ENCODE data around the gene GHITM.
A peak's percentile ranks its signal among the peaks of the same experiment; 100 is the strongest.
"Not testable (repeated sequence)": the region's sequence is repeated elsewhere in the genome, so short reads cannot be mapped to it uniquely, and the experiment has no call there.

GHITM gene, protein sequence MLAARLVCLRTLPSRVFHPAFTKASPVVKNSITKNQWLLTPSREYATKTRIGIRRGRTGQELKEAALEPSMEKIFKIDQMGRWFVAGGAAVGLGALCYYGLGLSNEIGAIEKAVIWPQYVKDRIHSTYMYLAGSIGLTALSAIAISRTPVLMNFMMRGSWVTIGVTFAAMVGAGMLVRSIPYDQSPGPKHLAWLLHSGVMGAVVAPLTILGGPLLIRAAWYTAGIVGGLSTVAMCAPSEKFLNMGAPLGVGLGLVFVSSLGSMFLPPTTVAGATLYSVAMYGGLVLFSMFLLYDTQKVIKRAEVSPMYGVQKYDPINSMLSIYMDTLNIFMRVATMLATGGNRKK

GRCh38 chr10:84139126-84140035 lies at the start of gene GHITM:
Gene GHITM, plus strand, starts transcription at chr10:84139509. Its CDS starts 1,992 bp downstream, at chr10:84141501.
- H3K36me3 Mint-ChIP-seq (ENCODE audit: low read depth), result peaks cover 37% of the 10 kb centered on the region
- no peaks in the 10 kb centered on the region for H3K27me3 Mint-ChIP-seq
- H3K4me3 Mint-ChIP-seq, result peak within 1 kb of the TSS; percentile 95
- H3K9me3 Mint-ChIP-seq, result no peaks in the 10 kb centered on the region
- peak within 1 kb of the TSS; percentile 91 for H3K27ac Mint-ChIP-seq
- H3K4me1 Mint-ChIP-seq (ENCODE audit: low read depth), result peaks cover 25% of the 10 kb centered on the region

GRCh38 chr10:84095811-84096497 lies 43.4 kb upstream of the GHITM start:
- Mint-ChIP-seq H3K9me3 (no peaks in the 10 kb centered on the region), H3K27me3 (peaks cover 7% of the 10 kb centered on the region), H3K27ac (no peak overlapping the region), H3K4me3 (no peak overlapping the region), H3K36me3 (ENCODE audit: low read depth) (no peaks in the 10 kb centered on the region), H3K4me1 (ENCODE audit: low read depth) (no peaks in the 10 kb centered on the region)

DNA sequence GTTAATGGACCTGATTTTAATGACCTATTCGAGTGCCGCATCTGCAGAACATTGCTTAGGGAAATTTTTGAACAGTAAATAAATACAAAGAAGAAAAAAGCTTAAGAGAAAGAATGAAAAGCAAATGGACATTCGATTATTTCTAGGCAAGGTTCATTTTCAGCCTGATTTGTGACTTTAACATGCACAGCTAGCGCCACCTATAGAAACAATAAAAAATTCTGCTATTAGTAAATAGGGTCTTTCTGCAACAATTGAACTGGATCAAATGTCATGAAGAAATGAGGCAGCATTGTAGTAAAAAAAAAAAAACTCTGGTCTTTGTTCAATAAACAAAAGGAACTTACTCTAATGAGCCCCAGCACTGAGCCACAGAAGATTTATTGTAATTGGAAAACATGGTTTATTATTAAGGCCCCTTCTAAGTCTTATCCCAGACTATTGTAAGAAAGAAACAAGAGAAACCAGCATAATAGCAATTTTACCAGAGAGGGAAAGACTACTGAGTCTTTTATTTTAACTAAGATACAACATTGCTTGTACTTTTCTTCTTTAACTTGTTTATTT lies 41.4 kb upstream of the GHITM start:
- Mint-ChIP-seq H3K4me3 (no peak overlapping the region), H3K36me3 (ENCODE audit: low read depth) (no peaks in the 10 kb centered on the region), H3K9me3 (no peaks in the 10 kb centered on the region), H3K27me3 (no peaks in the 10 kb centered on the region), H3K27ac (no peak overlapping the region), H3K4me1 (ENCODE audit: low read depth) (no peaks in the 10 kb centered on the region)

DNA sequence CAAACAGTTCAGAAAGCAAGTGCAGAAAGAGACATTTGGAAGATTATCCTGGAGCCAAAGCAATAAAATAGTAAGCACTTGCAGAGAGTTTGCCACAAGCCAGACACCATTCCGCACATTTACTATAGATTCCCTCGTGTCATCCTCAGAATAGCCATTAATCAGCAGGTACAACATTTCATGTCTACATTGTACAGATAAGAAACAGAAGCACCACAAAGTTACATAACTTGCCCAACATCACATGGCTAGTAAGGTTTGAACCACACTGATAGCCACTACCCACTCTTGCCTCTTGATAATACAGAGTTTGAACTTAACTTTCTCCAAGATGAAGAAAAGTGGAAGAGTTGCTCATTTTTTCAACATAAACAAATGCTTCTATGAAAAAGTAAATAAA lies 40.6 kb upstream of the GHITM start:
- Mint-ChIP-seq H3K27me3 (no peaks in the 10 kb centered on the region), H3K4me1 (ENCODE audit: low read depth) (no peaks in the 10 kb centered on the region), H3K36me3 (ENCODE audit: low read depth) (no peaks in the 10 kb centered on the region), H3K4me3 (no peak overlapping the region), H3K27ac (no peak overlapping the region), H3K9me3 (no peaks in the 10 kb centered on the region)

- Mint-ChIP-seq H3K4me1 (ENCODE audit: low read depth) (no peaks in the 10 kb centered on the region), H3K9me3 (no peaks in the 10 kb centered on the region), H3K27me3 (no peaks in the 10 kb centered on the region), H3K27ac (no peak overlapping the region), H3K4me3 (no peak overlapping the region), H3K36me3 (ENCODE audit: low read depth) (no peaks in the 10 kb centered on the region)
Observed at GRCh38 chr10:84101042-84101441, 38.3 kb upstream of the GHITM start.

- Mint-ChIP-seq H3K4me3 (no peak overlapping the region), H3K36me3 (ENCODE audit: low read depth) (no peaks in the 10 kb centered on the region), H3K27ac (no peak overlapping the region)
Observed at GRCh38 chr10:84108797-84109196, 30.5 kb upstream of the GHITM start.

GRCh38 chr10:84109772-84110171 lies 29.5 kb upstream of the GHITM start:
- H3K36me3 Mint-ChIP-seq (ENCODE audit: low read depth); H3K4me3 Mint-ChIP-seq; H3K27me3 Mint-ChIP-seq; H3K9me3 Mint-ChIP-seq; H3K4me1 Mint-ChIP-seq (ENCODE audit: low read depth); H3K27ac Mint-ChIP-seq: not testable (repeated sequence)

More at GRCh38 chr10:84108797-84109196, 30.5 kb upstream of the GHITM start:
- H3K27me3 Mint-ChIP-seq, result no peaks in the 10 kb centered on the region
- H3K9me3 Mint-ChIP-seq, result no peaks in the 10 kb centered on the region
- H3K4me1 Mint-ChIP-seq (ENCODE audit: low read depth), result no peaks in the 10 kb centered on the region

DNA sequence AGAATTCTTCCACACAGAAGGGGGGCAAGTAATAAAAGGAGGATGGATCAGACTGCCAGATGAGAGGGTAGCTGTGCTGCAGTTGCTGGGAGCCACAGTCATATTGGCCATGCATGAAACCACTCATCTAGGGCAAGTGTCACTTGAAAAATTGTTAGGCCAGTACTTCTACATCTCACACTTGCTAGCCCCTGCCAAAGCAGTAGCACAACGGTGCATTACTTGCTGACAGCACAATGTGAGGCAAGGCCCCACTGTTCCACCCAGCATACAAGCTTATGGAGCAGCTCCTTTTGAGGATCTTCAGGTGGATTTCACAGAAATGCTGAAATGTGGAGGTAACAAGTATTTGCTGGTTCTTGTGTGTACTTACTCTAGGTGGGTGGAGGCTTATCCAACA lies 25.8 kb upstream of the GHITM start:
- not testable (repeated sequence) for H3K36me3 Mint-ChIP-seq (ENCODE audit: low read depth); H3K4me1 Mint-ChIP-seq (ENCODE audit: low read depth); H3K4me3 Mint-ChIP-seq; H3K27ac Mint-ChIP-seq; H3K9me3 Mint-ChIP-seq
- H3K27me3 Mint-ChIP-seq, result peaks cover 11% of the 10 kb centered on the region

GRCh38 chr10:84114088-84114667 lies 25.1 kb upstream of the GHITM start:
- Mint-ChIP-seq H3K36me3 (ENCODE audit: low read depth) (no peaks in the 10 kb centered on the region), H3K4me3 (no peak overlapping the region), H3K27me3 (peaks cover 14% of the 10 kb centered on the region), H3K27ac (no peak overlapping the region), H3K4me1 (ENCODE audit: low read depth) (no peaks in the 10 kb centered on the region), H3K9me3 (no peaks in the 10 kb centered on the region)

DNA sequence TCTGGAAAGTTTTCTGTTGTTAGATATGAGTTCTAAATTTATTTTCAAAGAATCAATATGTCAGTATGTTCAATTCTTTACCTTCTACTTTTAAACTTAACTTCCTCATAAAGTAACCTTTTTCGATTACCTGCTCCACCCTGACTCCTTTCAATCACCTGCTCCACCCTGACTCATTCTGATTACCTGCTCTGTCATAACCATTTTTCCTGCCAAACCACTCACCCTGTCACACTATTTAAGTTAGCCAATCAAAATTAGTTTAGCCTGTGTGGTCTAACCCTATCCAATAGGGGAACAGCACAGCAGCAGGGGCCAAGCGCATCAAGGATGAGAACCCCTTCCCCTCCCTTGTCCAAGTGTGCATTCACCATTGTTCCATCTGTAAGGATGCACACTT lies 22.1 kb upstream of the GHITM start:
- not testable (repeated sequence) for H3K4me1 Mint-ChIP-seq (ENCODE audit: low read depth); H3K36me3 Mint-ChIP-seq (ENCODE audit: low read depth); H3K9me3 Mint-ChIP-seq; H3K27ac Mint-ChIP-seq; H3K4me3 Mint-ChIP-seq
- H3K27me3 Mint-ChIP-seq, result peaks cover 14% of the 10 kb centered on the region

- Mint-ChIP-seq H3K27ac (no peak overlapping the region), H3K4me1 (ENCODE audit: low read depth) (no peaks in the 10 kb centered on the region), H3K36me3 (ENCODE audit: low read depth) (no peaks in the 10 kb centered on the region), H3K4me3 (no peak overlapping the region), H3K27me3 (peaks cover 14% of the 10 kb centered on the region), H3K9me3 (no peaks in the 10 kb centered on the region)
Observed at GRCh38 chr10:84117686-84118394, 21.5 kb upstream of the GHITM start.

GRCh38 chr10:84118395-84119006 lies 20.8 kb upstream of the GHITM start:
- no peak overlapping the region for H3K27ac Mint-ChIP-seq
- peaks cover 19% of the 10 kb centered on the region for H3K27me3 Mint-ChIP-seq
- no peaks in the 10 kb centered on the region for H3K9me3 Mint-ChIP-seq

GRCh38 chr10:84123362-84123761 lies 15.9 kb upstream of the GHITM start:
- no peak overlapping the region for H3K27ac Mint-ChIP-seq

More at GRCh38 chr10:84118395-84119006, 20.8 kb upstream of the GHITM start:
- Mint-ChIP-seq H3K4me3 (no peak overlapping the region), H3K4me1 (ENCODE audit: low read depth) (no peaks in the 10 kb centered on the region), H3K36me3 (ENCODE audit: low read depth) (no peaks in the 10 kb centered on the region)

More at GRCh38 chr10:84123362-84123761, 15.9 kb upstream of the GHITM start:
- Mint-ChIP-seq H3K36me3 (ENCODE audit: low read depth) (no peaks in the 10 kb centered on the region), H3K9me3 (peaks cover 5% of the 10 kb centered on the region), H3K4me1 (ENCODE audit: low read depth) (no peaks in the 10 kb centered on the region), H3K4me3 (no peak overlapping the region), H3K27me3 (peaks cover 19% of the 10 kb centered on the region)

Measured in stimulated activated naive CD8-positive, alpha-beta T cell treated with anti-CD3 and anti-CD28 coated beads, Interleukin-15, Interleukin-2, amounts not matched to agents 100 ng/mL and 50 ng/mL, for 24 hours (primary cell).